IMR-90 (cell line): ENCODE results near the gene CAND2. TPM values are rescaled to one million over a fixed set of nuclear protein-coding genes. Genes with fewer than 3 reads are reported as not detected.

Experiments
- ATAC-seq: fragments of 200-7000 bp; cut with Tn5 transposase; 2 replicates; pipeline ENCODE4 v1.9.1; 2020; ENCODE audit warnings: low read depth, mild to moderate bottlenecking, moderate library complexity
- BruUV-seq: library from RNA; stranded (reverse); fragments of 400-500 nt; replicated peaks from 2 replicates; lab custom pipeline; 2021; lab: Mats Ljungman, UMichigan
- CTCF ChIA-PET: fragments of 300-600 bp; formaldehyde crosslinking; extraction: SDS; loops from one replicate; lab custom pipeline; 2021; ENCODE audit warnings: antibody characterized with exemption; lab: Yijun Ruan, JAX
- POLR2A ChIA-PET: fragments of 300-600 bp; sonication (Branson Sonifier 250); formaldehyde crosslinking; loops from one replicate; lab custom pipeline; 2022; ENCODE audit warnings: antibody characterized with exemption; ENCODE audit not compliant: unreplicated experiment; lab: Charles Lee
- DNase-seq: peaks from one replicate; pipeline ENCODE4 v3.0.0; 2013
- H2AFZ ChIP-seq: replicated peaks from 2 replicates; pipeline ENCODE3; 2013; ENCODE audit warnings: low read length, mild to moderate bottlenecking; ENCODE audit not compliant: poor library complexity
- H2AK5ac ChIP-seq: 2 replicates; pipeline ENCODE4 v1.6.1; 2013; ENCODE audit warnings: low read depth, low read length, inconsistent platforms
- H2AK9ac ChIP-seq: replicated peaks from 2 replicates; pipeline ENCODE3; 2013; ENCODE audit warnings: mild to moderate bottlenecking, low read depth, low read length, moderate library complexity; ENCODE audit not compliant: poor library complexity
- H2BK120ac ChIP-seq: 2 replicates; pipeline ENCODE4 v1.6.1; 2013; ENCODE audit warnings: low read depth, low read length, inconsistent platforms
- H2BK15ac ChIP-seq: 3 replicates; pipeline ENCODE4 v1.6.1; 2013; ENCODE audit warnings: low read depth, low read length, inconsistent platforms
- H2BK20ac ChIP-seq: 2 replicates; pipeline ENCODE4 v1.6.1; 2013; ENCODE audit warnings: low read depth, mild to moderate bottlenecking, inconsistent platforms, low read length, moderate library complexity
- H2BK5ac ChIP-seq: 2 replicates; pipeline ENCODE4 v1.6.1; 2013; ENCODE audit warnings: mild to moderate bottlenecking, low read depth, low read length, inconsistent platforms; ENCODE audit not compliant: poor library complexity, severe bottlenecking
- H3K14ac ChIP-seq: replicated peaks from 2 replicates; pipeline ENCODE4 v1.6.1; 2013; ENCODE audit warnings: low read depth, low read length, inconsistent platforms
- H3K18ac ChIP-seq: 2 replicates; pipeline ENCODE4 v1.6.1; 2013; ENCODE audit warnings: low read depth, low read length, control low read depth
- H3K23ac ChIP-seq: 2 replicates; pipeline ENCODE4 v1.6.1; 2013; ENCODE audit warnings: low read depth, low read length, inconsistent platforms
- H3K27ac ChIP-seq: 2 replicates; pipeline ENCODE4 v1.5.1; 2013; ENCODE audit warnings: mild to moderate bottlenecking, control low read depth, low read length; ENCODE audit not compliant: insufficient read depth
- H3K27me3 ChIP-seq: 2 replicates; pipeline ENCODE4 v1.6.1; 2013; ENCODE audit warnings: low read length; ENCODE audit not compliant: control insufficient read depth, insufficient read depth
- H3K36me3 ChIP-seq: 2 replicates; pipeline ENCODE4 v1.6.1; 2013; ENCODE audit warnings: low read length, mixed read lengths; ENCODE audit not compliant: control insufficient read depth, insufficient read depth
- H3K4ac ChIP-seq: 2 replicates; pipeline ENCODE4 v1.6.1; 2013; ENCODE audit warnings: low read depth, low read length, inconsistent platforms
- H3K4me1 ChIP-seq: 2 replicates; pipeline ENCODE4 v1.6.1; 2013; ENCODE audit warnings: low read length, mixed read lengths; ENCODE audit not compliant: control insufficient read depth, insufficient read depth
- H3K4me2 ChIP-seq: 2 replicates; pipeline ENCODE4 v1.6.1; 2013; ENCODE audit warnings: low read depth, mild to moderate bottlenecking, control low read depth, low read length, moderate library complexity
- H3K4me3 ChIP-seq: 2 replicates; pipeline ENCODE4 v1.5.1; 2013; ENCODE audit warnings: low read depth, mild to moderate bottlenecking, control low read depth, low read length, moderate library complexity; ENCODE audit not compliant: insufficient read depth
- H3K56ac ChIP-seq: 2 replicates; pipeline ENCODE4 v1.6.1; 2013; ENCODE audit warnings: low read length, inconsistent platforms; ENCODE audit not compliant: insufficient read depth; ENCODE audit errors: extremely low read depth
- H3K79me1 ChIP-seq, 2 experiments: 2 replicates each; pipeline ENCODE4 v1.6.1; 2013; ENCODE audit warnings: low read length in 2 of 2, inconsistent platforms in 1 of 2, low read depth in 1 of 2
- H3K9ac ChIP-seq: 2 replicates; pipeline ENCODE4 v1.6.1; 2013; ENCODE audit warnings: low read depth, low read length, control low read depth
- H3K9me1 ChIP-seq: 2 replicates; pipeline ENCODE4 v1.6.1; 2013; ENCODE audit warnings: low read length, inconsistent platforms; ENCODE audit not compliant: insufficient read depth
- H3K9me3 ChIP-seq: 2 replicates; pipeline ENCODE4 v1.6.1; 2013; ENCODE audit warnings: low read length; ENCODE audit not compliant: control insufficient read depth, insufficient read depth
- H4K20me1 ChIP-seq: 2 replicates; pipeline ENCODE4 v1.6.1; 2013; ENCODE audit warnings: low read length, inconsistent platforms; ENCODE audit not compliant: insufficient read depth
- H4K5ac ChIP-seq: 2 replicates; pipeline ENCODE4 v1.6.1; 2013; ENCODE audit warnings: mild to moderate bottlenecking, low read depth, low read length, control low read depth
- H4K8ac ChIP-seq, 2 experiments: 2 replicates each; pipeline ENCODE4 v1.6.1; 2013; ENCODE audit warnings: low read depth in 2 of 2, low read length in 2 of 2, control low read depth in 1 of 2, inconsistent platforms in 1 of 2
- H4K91ac ChIP-seq: 2 replicates; pipeline ENCODE4 v1.6.1; 2013; ENCODE audit warnings: low read depth, low read length, inconsistent platforms; ENCODE audit not compliant: insufficient read depth
- CHD1 ChIP-seq: IDR thresholded peaks from 2 replicates; pipeline ENCODE4 v1.6.1; 2012; ENCODE audit warnings: low read depth, low read length, improper control_type of control experiment
- POLR2A ChIP-seq: IDR thresholded peaks from 2 replicates; pipeline ENCODE4 v1.6.1; 2012; ENCODE audit warnings: mild to moderate bottlenecking, low read depth, low read length
- WGBS, 2 experiments: methylation state at CpG; one replicate each; pipeline versions ENCODE4 v1.1.5 to v1.1.7; 2013; ENCODE audit warnings: missing lambda C conversion rate in 2 of 2; ENCODE audit not compliant: insufficient read length in 1 of 2; ENCODE audit errors: extremely low coverage in 2 of 2; 5-methylcytosine and 5-hydroxymethylcytosine counted together
- dilution Hi-C: fragments of 300-500 bp; cut with HindIII; formaldehyde crosslinking; loops from one replicate; pipeline ENCODE4 v1.14.3; 2018; ENCODE audit warnings: low sequenced_read_pairs; ENCODE audit not compliant: unreplicated experiment
- in situ Hi-C: fragments of 300-500 bp; cut with MboI; formaldehyde crosslinking; loops from 3 replicates; pipeline ENCODE4 v1.14.3; 2019; ENCODE audit warnings: low sequenced_read_pairs, inconsistent platforms, mixed read lengths
- intact Hi-C: fragments of 100-400 bp; cut with micrococcal nuclease; formaldehyde crosslinking; loops from 2 replicates; pipeline ENCODE4 v1.10.0; 2022
- polyA plus RNA-seq, 3 experiments: library from polyadenylated mRNA; depleted of rRNA; stranded (reverse); fragments of >200 nt; gene quantifications; 2 replicates each; pipeline ENCODE4 v1.2.3, GENCODE V29; 2012; ENCODE audit warnings: low replicate concordance in 1 of 3
- total RNA-seq: library from RNA; depleted of rRNA; stranded (reverse); fragments of >200 nt; gene quantifications from 2 replicates; pipeline ENCODE4 v1.2.3, GENCODE V29; 2012

Gene CAND2
- total and polyA plus RNA-seq, 2 of the 4 experiments (the other 2 are of a cell fraction): 2.9 to 4.9 TPM

GRCh38 chr3:12832350-12833221, 36.1 kb downstream of the CAND2 start:
- H2AK5ac ChIP-seq: no peak overlapping the region
- no peak overlapping the region for H2AFZ ChIP-seq
- H3K4me3 ChIP-seq: no peak overlapping the region
- no peak overlapping the region for H3K4ac ChIP-seq
- H4K91ac ChIP-seq: no peak overlapping the region
- no peak overlapping the region for H3K23ac ChIP-seq
- no peaks in the 10 kb centered on the region for H3K9me3 ChIP-seq
- no TSS peak for BruUV-seq
- dilution Hi-C loops (no loop called here), in situ Hi-C loops (no loop called here), intact Hi-C loops (no loop called here)
- no peak overlapping the region for H4K8ac ChIP-seq
- ChIA-PET POLR2A (interaction anchor here (1.0 kb wide), 1 partner anchor 9 kb away, joined by 3 read pairs; no protein-coding TSS in a partner anchor), CTCF (interaction anchor here (0.6 to 2.3 kb wide), 3 partner anchors 9 to 66 kb away, joined by 3 to 8 read pairs (median 3); partner anchors contain the start of gene RPL32)
- no peak overlapping the region for H2BK15ac ChIP-seq
- H3K79me1 ChIP-seq: peaks cover 16 to 27% of the 10 kb centered on the region in 2 experiments
- H2AK9ac ChIP-seq: no peak overlapping the region
- no peaks in the 10 kb centered on the region for H3K27me3 ChIP-seq
- no peak overlapping the region for H3K18ac ChIP-seq
- H3K56ac ChIP-seq: no peak overlapping the region
- DNase-seq: no peak
- TF ChIP-seq POLR2A (peak; percentile 3; the same call in 1 of the 2 replicates), CHD1 (no peak)
- H2BK5ac ChIP-seq: no peak overlapping the region
- no peak overlapping the region for H3K14ac ChIP-seq
- H2BK120ac ChIP-seq: no peak overlapping the region
- no peaks in the 10 kb centered on the region for H3K4me1 ChIP-seq
- peaks cover 6% of the 10 kb centered on the region for H3K9me1 ChIP-seq
- H3K36me3 ChIP-seq: peaks cover 59% of the 10 kb centered on the region
- 82% methylated on average over 2 of the region's 7 CpGs; no CpG with 5 or more reads in 1 of the 2 experiments for WGBS, 2 experiments
- H2BK20ac ChIP-seq: no peak overlapping the region
- ATAC-seq: no peak
- H3K4me2 ChIP-seq: no peak overlapping the region
- no peak overlapping the region for H3K27ac ChIP-seq
- peaks cover 47% of the 10 kb centered on the region for H4K20me1 ChIP-seq
- H4K5ac ChIP-seq: no peak overlapping the region
- H3K9ac ChIP-seq: no peak overlapping the region
